ENCODE measurements around the gene PHLPP1. TPM values are rescaled to one million over a fixed set of nuclear protein-coding genes. Genes with fewer than 3 reads are reported as not detected.

PHLPP1 gene
- total and polyA plus RNA-seq, 9 of the 15 experiments (the other 6 are each of a cell fraction or from before 2014, with no cell fraction given), result 0.56 to 9.0 (median 4.5) TPM

DNA sequence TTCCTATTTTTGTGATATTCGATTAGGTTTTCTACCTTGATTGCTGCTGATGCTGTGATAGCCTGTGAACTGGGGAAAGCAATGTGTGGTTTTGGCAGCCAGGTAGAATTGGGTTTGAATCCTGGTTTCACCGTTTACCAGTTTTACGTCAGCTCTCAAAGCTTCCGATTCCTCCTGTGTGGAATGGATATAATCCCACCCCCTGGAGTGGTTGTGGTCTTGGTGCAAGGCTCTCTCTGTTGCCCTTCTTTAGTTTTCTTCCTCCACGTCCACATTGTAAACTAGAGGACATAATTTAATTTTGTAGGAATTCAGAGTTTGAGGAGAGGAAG, 45.0 kb downstream of the PHLPP1 start:
- Histone ChIP-seq H3K9ac (ENCODE audit: insufficient read depth in 1 of 2, low read depth in 2 of 2, low read length in 2 of 2) (no peak overlapping the region), H3K4me2 (ENCODE audit: insufficient read depth, low read length) (no peak overlapping the region), H3K9me1 (ENCODE audit: control insufficient read depth, insufficient read depth, low read length) (no peaks in the 10 kb centered on the region), H3K9me3 (replicated peaks; ENCODE audit: control insufficient read depth, insufficient read depth, low read depth, low read length) (no peaks in the 10 kb centered on the region), H3K4me3 (no peak overlapping the region), H3K4me1 (replicated peaks in 1 of 2; ENCODE audit: control insufficient read depth in 2 of 2, insufficient read depth in 2 of 2, low read length in 2 of 2) (no peaks in the 10 kb centered on the region; a peak in 2 of 5 replicates), H3K36me3 (ENCODE audit: control insufficient read depth, insufficient read depth, low read length) (no peaks in the 10 kb centered on the region), H4K20me1 (replicated peaks; ENCODE audit: control insufficient read depth, insufficient read depth, low read length) (no peaks in the 10 kb centered on the region), H3K79me2 (ENCODE audit: control insufficient read depth, insufficient read depth, low read length) (peaks cover 36% of the 10 kb centered on the region), H2AFZ (ENCODE audit: low read depth, low read length) (no peak overlapping the region), H3K27ac (ENCODE audit: extremely low read depth, low read depth, low read length) (no peak overlapping the region), H3K27me3 (ENCODE audit: control insufficient read depth in 2 of 2, insufficient read depth in 2 of 2, low read length in 2 of 2) (no peaks in the 10 kb centered on the region)
- in situ Hi-C loops (cut with MboI) (no loop called here), intact Hi-C loops (cut with micrococcal nuclease) (no loop called here)
- CTCF ChIA-PET (ENCODE audit: low intra/inter-chr PET ratio), result no interaction called here
- TF ChIP-seq HDAC8 (tag; IDR thresholded peaks at IDR 0.05) (no peak), DPF2 (IDR thresholded peaks at IDR 0.05) (no peak), HDAC2 (IDR thresholded peaks at IDR 0.05) (no peak), GTF2A2 (tag; IDR thresholded peaks at IDR 0.05) (no peak), ARID1B (IDR thresholded peaks at IDR 0.05) (no peak), ADNP (tag; IDR thresholded peaks at IDR 0.05) (no peak), FOXM1 (IDR thresholded peaks at IDR 0.05; ENCODE audit: low read depth) (no peak), FOXM1 (CRISPR knock-in tag; IDR thresholded peaks at IDR 0.05; ENCODE audit: low read depth) (no peak), CC2D1A (IDR thresholded peaks at IDR 0.05) (no peak), SMARCE1 (IDR thresholded peaks at IDR 0.05) (no peak), RBM25 (IDR thresholded peaks at IDR 0.05; ENCODE audit: low read depth, low read length, severe bottlenecking) (no peak), ZNF766 (CRISPR knock-in tag; conservative IDR thresholded peaks at IDR 0.05) (no peak), RCOR1 (IDR thresholded peaks at IDR 0.05; ENCODE audit: borderline replicate concordance in 1 of 2, low read depth in 2 of 2, low read length in 2 of 2) (no peak)
- TF ChIP-seq, protein P1, sequence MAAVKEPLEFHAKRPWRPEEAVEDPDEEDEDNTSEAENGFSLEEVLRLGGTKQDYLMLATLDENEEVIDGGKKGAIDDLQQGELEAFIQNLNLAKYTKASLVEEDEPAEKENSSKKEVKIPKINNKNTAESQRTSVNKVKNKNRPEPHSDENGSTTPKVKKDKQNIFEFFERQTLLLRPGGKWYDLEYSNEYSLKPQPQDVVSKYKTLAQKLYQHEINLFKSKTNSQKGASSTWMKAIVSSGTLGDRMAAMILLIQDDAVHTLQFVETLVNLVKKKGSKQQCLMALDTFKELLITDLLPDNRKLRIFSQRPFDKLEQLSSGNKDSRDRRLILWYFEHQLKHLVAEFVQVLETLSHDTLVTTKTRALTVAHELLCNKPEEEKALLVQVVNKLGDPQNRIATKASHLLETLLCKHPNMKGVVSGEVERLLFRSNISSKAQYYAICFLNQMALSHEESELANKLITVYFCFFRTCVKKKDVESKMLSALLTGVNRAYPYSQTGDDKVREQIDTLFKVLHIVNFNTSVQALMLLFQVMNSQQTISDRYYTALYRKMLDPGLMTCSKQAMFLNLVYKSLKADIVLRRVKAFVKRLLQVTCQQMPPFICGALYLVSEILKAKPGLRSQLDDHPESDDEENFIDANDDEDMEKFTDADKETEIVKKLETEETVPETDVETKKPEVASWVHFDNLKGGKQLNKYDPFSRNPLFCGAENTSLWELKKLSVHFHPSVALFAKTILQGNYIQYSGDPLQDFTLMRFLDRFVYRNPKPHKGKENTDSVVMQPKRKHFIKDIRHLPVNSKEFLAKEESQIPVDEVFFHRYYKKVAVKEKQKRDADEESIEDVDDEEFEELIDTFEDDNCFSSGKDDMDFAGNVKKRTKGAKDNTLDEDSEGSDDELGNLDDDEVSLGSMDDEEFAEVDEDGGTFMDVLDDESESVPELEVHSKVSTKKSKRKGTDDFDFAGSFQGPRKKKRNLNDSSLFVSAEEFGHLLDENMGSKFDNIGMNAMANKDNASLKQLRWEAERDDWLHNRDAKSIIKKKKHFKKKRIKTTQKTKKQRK (IDR thresholded peaks at IDR 0.05; ENCODE audit: borderline replicate concordance, low read depth, low read length), result no peak
- TF ChIP-seq, protein P2, sequence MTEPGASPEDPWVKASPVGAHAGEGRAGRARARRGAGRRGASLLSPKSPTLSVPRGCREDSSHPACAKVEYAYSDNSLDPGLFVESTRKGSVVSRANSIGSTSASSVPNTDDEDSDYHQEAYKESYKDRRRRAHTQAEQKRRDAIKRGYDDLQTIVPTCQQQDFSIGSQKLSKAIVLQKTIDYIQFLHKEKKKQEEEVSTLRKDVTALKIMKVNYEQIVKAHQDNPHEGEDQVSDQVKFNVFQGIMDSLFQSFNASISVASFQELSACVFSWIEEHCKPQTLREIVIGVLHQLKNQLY (CRISPR knock-in tag; conservative IDR thresholded peaks at IDR 0.05), result no peak
- TF ChIP-seq, protein P3, sequence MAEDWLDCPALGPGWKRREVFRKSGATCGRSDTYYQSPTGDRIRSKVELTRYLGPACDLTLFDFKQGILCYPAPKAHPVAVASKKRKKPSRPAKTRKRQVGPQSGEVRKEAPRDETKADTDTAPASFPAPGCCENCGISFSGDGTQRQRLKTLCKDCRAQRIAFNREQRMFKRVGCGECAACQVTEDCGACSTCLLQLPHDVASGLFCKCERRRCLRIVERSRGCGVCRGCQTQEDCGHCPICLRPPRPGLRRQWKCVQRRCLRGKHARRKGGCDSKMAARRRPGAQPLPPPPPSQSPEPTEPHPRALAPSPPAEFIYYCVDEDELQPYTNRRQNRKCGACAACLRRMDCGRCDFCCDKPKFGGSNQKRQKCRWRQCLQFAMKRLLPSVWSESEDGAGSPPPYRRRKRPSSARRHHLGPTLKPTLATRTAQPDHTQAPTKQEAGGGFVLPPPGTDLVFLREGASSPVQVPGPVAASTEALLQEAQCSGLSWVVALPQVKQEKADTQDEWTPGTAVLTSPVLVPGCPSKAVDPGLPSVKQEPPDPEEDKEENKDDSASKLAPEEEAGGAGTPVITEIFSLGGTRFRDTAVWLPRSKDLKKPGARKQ (CRISPR knock-in tag; IDR thresholded peaks at IDR 0.05), result no peak
- ATAC-seq (no peak), DNase-seq (ENCODE audit: extremely low read depth in 1 of 4, low spot score in 3 of 4) (no peak), FAIRE-seq (no peak)
- no TSS peak for BruUV-seq (replicated peaks)
- POLR2A ChIA-PET, result no interaction called here
- WGBS (ENCODE audit: insufficient coverage, low coverage, missing lambda C conversion rate), result 70% methylated on average over 5 of the region's 5 CpGs
